Upper lobe of left lung (tissue), 4 donors: Measurements from ENCODE around the gene DSCAM.

Source experiments
- CTCF ChIP-seq, 6 experiments: fragments of 450-650 bp in 4 of 6; fragments of 200-600 bp in 2 of 6; sonication (generic) in 2 of 6; IDR thresholded peaks; one replicate each; pipeline ENCODE4 v1.5.1; 2016 to 2019; ENCODE audit warnings: antibody characterized with exemption in 6 of 6
- POLR2A ChIP-seq, 4 donors: fragments of 450-650 bp; IDR thresholded peaks; one replicate each; pipeline ENCODE4 v1.5.1; 2016 to 2017; ENCODE audit warnings: antibody characterized with exemption in 4 of 4, mild to moderate bottlenecking in 2 of 4
- POLR2AphosphoS5 ChIP-seq, 2 donors: sonication (generic); formaldehyde crosslinking; IDR thresholded peaks; one replicate each; pipeline ENCODE4 v1.5.1; 2017; ENCODE audit warnings: antibody characterized with exemption in 2 of 2

GRCh38 chr21:40616377-40616704 lies 230.6 kb downstream of the DSCAM start:
- TF ChIP-seq CTCF (IDR thresholded peaks at IDR 0.05) (no peak), POLR2A (IDR thresholded peaks at IDR 0.05) (no peak), POLR2AphosphoS5 (IDR thresholded peaks at IDR 0.05) (no peak)
